ENCODE data around the gene CRYGS. TPM values are rescaled to one million over a fixed set of nuclear protein-coding genes. Genes with fewer than 3 reads are reported as not detected.
A peak's percentile ranks its signal among the peaks of the same experiment; 100 is the strongest.

CRYGS gene
- total and polyA plus RNA-seq, 10 donors = 4.2 to 24.8 (median 6.8) TPM

GRCh38 chr3:186506857-186507256, 37.3 kb downstream of the CRYGS start:
- intact Hi-C loops (cut with DNase I; ENCODE audit: low total_unique reads) = no loop called here
- H3K36me3 ChIP-seq = no peaks in the 10 kb centered on the region
- no peak for TF ChIP-seq CTCF (IDR thresholded peaks at IDR 0.05 in 8 of 11, conservative IDR thresholded peaks at IDR 0.05 in 3 of 11)
- TF ChIP-seq POLR2AphosphoS5 (IDR thresholded peaks at IDR 0.05) = no peak
- TF ChIP-seq POLR2A (IDR thresholded peaks at IDR 0.05) = no peak
- no peak overlapping the region for H3K27ac ChIP-seq
- WGBS, 5 donors = 78 to 93% (median 87%) methylated on average over 2 of the region's 2 CpGs
- no peaks in the 10 kb centered on the region for H3K9me3 ChIP-seq
- peaks cover 0 to 8% (median 0%) of the 10 kb centered on the region in 7 donors for H3K27me3 ChIP-seq (replicated peaks in 1 of 7)
- H3K4me3 ChIP-seq = no peak overlapping the region
- no peak for DNase-seq
- H3K4me1 ChIP-seq = peaks cover 0 to 11% (median 0%) of the 10 kb centered on the region in 6 donors

DNA sequence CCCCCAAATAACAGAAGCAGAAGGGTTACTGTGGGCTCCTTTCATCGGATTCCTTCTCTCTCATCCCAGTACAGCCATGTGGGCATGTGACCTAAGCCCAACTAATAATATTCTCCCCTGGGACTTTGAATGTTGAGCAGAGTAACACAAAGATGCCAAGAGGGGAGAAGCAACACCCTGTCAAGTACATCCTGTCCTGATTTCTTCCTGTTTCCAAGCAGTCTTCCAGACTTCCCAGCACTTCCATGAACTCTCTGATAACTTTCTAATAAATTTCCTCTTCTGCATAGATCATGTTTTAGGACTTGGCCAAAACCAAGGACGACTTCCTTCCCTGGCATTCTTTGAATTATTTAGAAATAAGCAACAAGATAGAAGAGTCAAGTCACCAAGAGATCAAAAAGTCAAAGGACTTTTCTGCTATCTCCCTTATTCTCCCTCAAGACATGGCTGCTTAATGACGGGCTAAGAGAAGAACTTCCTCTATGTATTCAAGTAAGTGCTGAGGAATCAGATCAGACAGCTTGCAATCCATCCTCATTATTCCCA, 37.9 kb downstream of the CRYGS start:
- Histone ChIP-seq H3K4me1 (peaks cover 0 to 11% (median 0%) of the 10 kb centered on the region in 6 donors), H3K36me3 (no peaks in the 10 kb centered on the region), H3K9me3 (no peaks in the 10 kb centered on the region), H3K27me3 (replicated peaks in 1 of 7) (peaks cover 0 to 8% (median 0%) of the 10 kb centered on the region in 7 donors), H3K27ac (no peak overlapping the region), H3K4me3 (no peak overlapping the region)
- 60 to 84% (median 63%) methylated on average over 3 of the region's 3 CpGs for WGBS, 5 donors
- DNase-seq = no peak
- TF ChIP-seq CTCF (IDR thresholded peaks at IDR 0.05 in 8 of 11, conservative IDR thresholded peaks at IDR 0.05 in 3 of 11) (no peak), POLR2AphosphoS5 (IDR thresholded peaks at IDR 0.05) (no peak), POLR2A (IDR thresholded peaks at IDR 0.05) (no peak)
- intact Hi-C loops (cut with DNase I; ENCODE audit: low total_unique reads) = no loop called here

DNA sequence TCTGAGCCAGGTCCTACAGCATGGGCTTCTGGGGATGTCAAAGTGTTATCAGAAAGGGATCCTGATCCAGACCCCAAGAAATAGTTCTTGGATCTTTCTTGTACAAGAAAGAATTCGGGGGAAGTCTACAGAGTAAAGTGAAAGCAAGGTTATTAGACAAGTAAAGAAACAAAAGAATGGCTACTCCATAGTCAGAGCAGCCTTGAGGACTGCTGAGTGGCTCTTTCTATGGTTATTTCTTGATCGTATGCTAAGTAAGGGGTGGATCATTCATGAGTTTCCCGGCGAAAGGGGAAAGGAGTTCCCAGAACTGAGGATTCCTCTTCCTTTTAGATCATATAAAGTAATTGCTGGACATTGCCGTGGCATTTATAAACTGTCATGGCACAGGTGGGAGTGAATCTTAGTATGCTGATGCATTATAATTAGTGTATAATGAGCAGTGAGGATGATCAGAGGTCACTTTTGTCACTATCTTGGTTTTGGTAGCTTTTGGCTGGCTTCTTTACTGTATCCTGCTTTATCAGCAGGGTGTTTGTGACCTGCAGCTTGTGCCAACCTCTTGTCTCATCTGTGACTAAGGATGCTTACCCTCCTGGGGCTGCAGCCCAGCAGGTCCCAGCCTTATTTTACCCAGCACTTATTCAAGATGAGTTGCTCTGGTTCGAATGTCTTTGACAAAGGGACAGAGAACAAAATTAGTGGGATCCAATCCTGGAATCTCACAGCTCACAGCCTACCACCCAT, 41.0 kb downstream of the CRYGS start:
- Histone ChIP-seq H3K9me3 (peaks cover 0 to 11% (median under 1%) of the 10 kb centered on the region in 8 donors), H3K36me3 (no peaks in the 10 kb centered on the region), H3K4me1 (peaks cover 0 to 11% (median 0%) of the 10 kb centered on the region in 6 donors), H3K4me3 (peak overlapping the region in 2 of 8 donors; percentile 7 to 9), H3K27ac (no peak overlapping the region), H3K27me3 (replicated peaks in 1 of 7) (peaks cover 0 to 8% (median 0%) of the 10 kb centered on the region in 7 donors)
- intact Hi-C loops (cut with DNase I; ENCODE audit: low total_unique reads) = no loop called here
- no peak for DNase-seq
- TF ChIP-seq POLR2A (IDR thresholded peaks at IDR 0.05) (no peak), POLR2AphosphoS5 (IDR thresholded peaks at IDR 0.05) (no peak), CTCF (IDR thresholded peaks at IDR 0.05 in 8 of 11, conservative IDR thresholded peaks at IDR 0.05 in 3 of 11) (no peak)
- WGBS, 5 donors = 54 to 74% (median 66%) methylated on average over 6 of the region's 6 CpGs

Data from spleen (tissue), 11 donors.